HL-60/S4 treated with retinoic acid at 250 ng/mL for 4 days and 3 days (cell line): ENCODE results near the gene EPHA10.
"Not testable (repeated sequence)": the region's sequence is repeated elsewhere in the genome, so short reads cannot be mapped to it uniquely, and the experiment has no call there.

ENCODE experiments used
- in situ Hi-C: fragments of 300-500 bp; cut with MboI; formaldehyde crosslinking; loops from 2 replicates; pipeline ENCODE4 v1.7.0; 2022; ENCODE audit warnings: low sequenced_read_pairs

EPHA10 gene

GRCh38 chr1:37718181-37718900 is 46.6 kb downstream of the EPHA10 start:
- in situ Hi-C loops = no loop called here

GRCh38 chr1:37717631-37718030 is 47.3 kb downstream of the EPHA10 start:
- in situ Hi-C loops = no loop called here

- in situ Hi-C loops = no loop called here
These were observed 48.6 kb downstream of the EPHA10 start for GRCh38 chr1:37716321-37716720.

GRCh38 chr1:37714689-37715088 is 50.2 kb downstream of the EPHA10 start:
- in situ Hi-C loops = no loop called here

GRCh38 chr1:37714226-37714625 is 50.7 kb downstream of the EPHA10 start:
- in situ Hi-C loops = no loop called here

- in situ Hi-C loops = no loop called here
These were observed 56.4 kb downstream of the EPHA10 start for GRCh38 chr1:37708471-37708870.

GRCh38 chr1:37705399-37705798 is 59.5 kb downstream of the EPHA10 start:
- in situ Hi-C loops = no loop called here

GRCh38 chr1:37704966-37705365 is 60.0 kb downstream of the EPHA10 start:
- in situ Hi-C loops = no loop called here

GRCh38 chr1:37703061-37703460 is 61.9 kb downstream of the EPHA10 start:
- in situ Hi-C loops = no loop called here

- in situ Hi-C loops = no loop called here
These were observed 63.9 kb downstream of the EPHA10 start for GRCh38 chr1:37701051-37701450.

GRCh38 chr1:37699147-37699546 is 65.8 kb downstream of the EPHA10 start:
- in situ Hi-C loops = no loop called here

- in situ Hi-C loops = no loop called here
These were observed 67.2 kb downstream of the EPHA10 start for GRCh38 chr1:37697737-37698136.

GRCh38 chr1:37697090-37697489 is 67.8 kb downstream of the EPHA10 start:
- in situ Hi-C loops = no loop called here

- in situ Hi-C loops = no loop called here
These were observed 72.1 kb downstream of the EPHA10 start for GRCh38 chr1:37692834-37693175.

- in situ Hi-C loops = no loop called here
These were observed 72.7 kb downstream of the EPHA10 start, which contains the start of gene CDCA8 for GRCh38 chr1:37692078-37692833. Gene CDCA8, plus strand, starts transcription at chr1:37692516. Its CDS starts 175 bp downstream, at chr1:37692691.

GRCh38 chr1:37691497-37692077 is 73.3 kb downstream of the EPHA10 start:
- in situ Hi-C loops = no loop called here

- in situ Hi-C loops = no loop called here
These were observed 76.0 kb downstream of the EPHA10 start for GRCh38 chr1:37688926-37689325.

GRCh38 chr1:37687764-37688163 is 77.2 kb downstream of the EPHA10 start:
- in situ Hi-C loops = not testable (repeated sequence)

GRCh38 chr1:37685722-37686121 is 79.2 kb downstream of the EPHA10 start:
- in situ Hi-C loops = no loop called here

GRCh38 chr1:37684182-37684581 is 80.7 kb downstream of the EPHA10 start:
- in situ Hi-C loops = not testable (repeated sequence)

- in situ Hi-C loops = no loop called here
These were observed 82.5 kb downstream of the EPHA10 start for GRCh38 chr1:37682334-37682987.
